ENCODE data around the gene ATP2A3. TPM values are rescaled to one million over a fixed set of nuclear protein-coding genes. Genes with fewer than 3 reads are reported as not detected.

ATP2A3 gene
- polyA plus RNA-seq, 1 donor from 2014 or later = not detected

DNA sequence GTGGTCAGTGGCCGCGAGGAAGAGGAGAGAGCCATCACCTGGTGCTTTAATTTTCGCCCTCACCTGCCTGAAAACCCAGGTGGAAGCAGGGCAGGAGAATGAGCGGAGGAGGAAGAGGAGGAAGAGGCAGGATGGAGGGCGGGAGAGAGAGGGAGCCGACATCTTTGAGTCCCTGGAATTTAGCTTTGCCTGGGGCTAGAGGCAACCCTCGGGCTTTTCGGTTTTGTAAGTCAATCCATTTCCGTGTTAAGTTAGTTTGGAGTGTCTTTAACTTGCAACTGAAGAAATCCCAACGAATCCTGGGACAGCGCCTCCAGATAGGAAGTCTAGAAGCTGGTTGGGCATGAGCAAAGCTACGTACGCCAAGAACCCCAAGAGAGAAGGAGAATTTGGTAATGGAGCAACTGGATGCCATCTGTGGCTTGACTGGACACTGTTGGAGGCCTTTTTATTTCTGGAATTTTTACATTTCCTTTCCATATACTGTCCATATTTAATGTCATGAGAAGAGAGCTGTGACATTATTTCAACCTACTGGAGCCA is 36.9 kb upstream of the ATP2A3 start:
- TF ChIP-seq POLR2AphosphoS5 (IDR thresholded peaks at IDR 0.05) (no peak), MXI1 (conservative IDR thresholded peaks at IDR 0.05; ENCODE audit: poor library complexity, severe bottlenecking) (no peak), EZH2 (IDR thresholded peaks at IDR 0.05; ENCODE audit: borderline replicate concordance, insufficient read depth, low read length, poor library complexity, severe bottlenecking) (no peak), SMC3 (conservative IDR thresholded peaks at IDR 0.05; ENCODE audit: poor library complexity) (no peak), RAD21 (conservative IDR thresholded peaks at IDR 0.05) (no peak), TAF1 (IDR thresholded peaks at IDR 0.05; ENCODE audit: low read depth) (no peak), EP300 (conservative IDR thresholded peaks at IDR 0.05; ENCODE audit: poor library complexity, severe bottlenecking) (no peak)
- TF ChIP-seq, protein P1, sequence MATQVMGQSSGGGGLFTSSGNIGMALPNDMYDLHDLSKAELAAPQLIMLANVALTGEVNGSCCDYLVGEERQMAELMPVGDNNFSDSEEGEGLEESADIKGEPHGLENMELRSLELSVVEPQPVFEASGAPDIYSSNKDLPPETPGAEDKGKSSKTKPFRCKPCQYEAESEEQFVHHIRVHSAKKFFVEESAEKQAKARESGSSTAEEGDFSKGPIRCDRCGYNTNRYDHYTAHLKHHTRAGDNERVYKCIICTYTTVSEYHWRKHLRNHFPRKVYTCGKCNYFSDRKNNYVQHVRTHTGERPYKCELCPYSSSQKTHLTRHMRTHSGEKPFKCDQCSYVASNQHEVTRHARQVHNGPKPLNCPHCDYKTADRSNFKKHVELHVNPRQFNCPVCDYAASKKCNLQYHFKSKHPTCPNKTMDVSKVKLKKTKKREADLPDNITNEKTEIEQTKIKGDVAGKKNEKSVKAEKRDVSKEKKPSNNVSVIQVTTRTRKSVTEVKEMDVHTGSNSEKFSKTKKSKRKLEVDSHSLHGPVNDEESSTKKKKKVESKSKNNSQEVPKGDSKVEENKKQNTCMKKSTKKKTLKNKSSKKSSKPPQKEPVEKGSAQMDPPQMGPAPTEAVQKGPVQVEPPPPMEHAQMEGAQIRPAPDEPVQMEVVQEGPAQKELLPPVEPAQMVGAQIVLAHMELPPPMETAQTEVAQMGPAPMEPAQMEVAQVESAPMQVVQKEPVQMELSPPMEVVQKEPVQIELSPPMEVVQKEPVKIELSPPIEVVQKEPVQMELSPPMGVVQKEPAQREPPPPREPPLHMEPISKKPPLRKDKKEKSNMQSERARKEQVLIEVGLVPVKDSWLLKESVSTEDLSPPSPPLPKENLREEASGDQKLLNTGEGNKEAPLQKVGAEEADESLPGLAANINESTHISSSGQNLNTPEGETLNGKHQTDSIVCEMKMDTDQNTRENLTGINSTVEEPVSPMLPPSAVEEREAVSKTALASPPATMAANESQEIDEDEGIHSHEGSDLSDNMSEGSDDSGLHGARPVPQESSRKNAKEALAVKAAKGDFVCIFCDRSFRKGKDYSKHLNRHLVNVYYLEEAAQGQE (IDR thresholded peaks at IDR 0.05; ENCODE audit: borderline replicate concordance) = no peak
- TF ChIP-seq, protein P2, sequence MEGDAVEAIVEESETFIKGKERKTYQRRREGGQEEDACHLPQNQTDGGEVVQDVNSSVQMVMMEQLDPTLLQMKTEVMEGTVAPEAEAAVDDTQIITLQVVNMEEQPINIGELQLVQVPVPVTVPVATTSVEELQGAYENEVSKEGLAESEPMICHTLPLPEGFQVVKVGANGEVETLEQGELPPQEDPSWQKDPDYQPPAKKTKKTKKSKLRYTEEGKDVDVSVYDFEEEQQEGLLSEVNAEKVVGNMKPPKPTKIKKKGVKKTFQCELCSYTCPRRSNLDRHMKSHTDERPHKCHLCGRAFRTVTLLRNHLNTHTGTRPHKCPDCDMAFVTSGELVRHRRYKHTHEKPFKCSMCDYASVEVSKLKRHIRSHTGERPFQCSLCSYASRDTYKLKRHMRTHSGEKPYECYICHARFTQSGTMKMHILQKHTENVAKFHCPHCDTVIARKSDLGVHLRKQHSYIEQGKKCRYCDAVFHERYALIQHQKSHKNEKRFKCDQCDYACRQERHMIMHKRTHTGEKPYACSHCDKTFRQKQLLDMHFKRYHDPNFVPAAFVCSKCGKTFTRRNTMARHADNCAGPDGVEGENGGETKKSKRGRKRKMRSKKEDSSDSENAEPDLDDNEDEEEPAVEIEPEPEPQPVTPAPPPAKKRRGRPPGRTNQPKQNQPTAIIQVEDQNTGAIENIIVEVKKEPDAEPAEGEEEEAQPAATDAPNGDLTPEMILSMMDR (IDR thresholded peaks at IDR 0.05; ENCODE audit: poor library complexity, severe bottlenecking) = no peak

DNA sequence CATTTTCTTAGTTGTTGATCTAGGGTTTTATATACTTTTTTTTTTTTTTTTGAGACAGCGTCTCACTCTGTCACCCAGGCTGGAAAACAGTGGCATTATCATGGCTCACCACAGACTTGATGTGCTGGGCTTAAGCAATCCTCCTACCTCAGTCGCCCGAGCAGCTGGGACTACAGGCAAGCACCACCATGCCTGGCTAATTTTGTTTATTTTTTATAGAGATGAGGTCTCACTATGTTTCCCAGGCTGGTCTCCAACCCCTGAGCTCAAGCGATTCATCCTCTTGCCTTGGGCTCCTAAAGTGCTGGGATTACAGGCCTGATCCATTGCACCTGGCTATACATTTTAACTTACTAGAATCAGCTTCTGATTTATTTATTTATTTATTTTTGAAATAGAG is 34.2 kb upstream of the ATP2A3 start:
- Histone ChIP-seq H3K9me2 (ENCODE audit: insufficient read depth, low read length) (no peaks in the 10 kb centered on the region), H3K9ac (ENCODE audit: low read length) (no peak overlapping the region), H3K79me2 (replicated peaks; ENCODE audit: insufficient read depth, low read length) (no peaks in the 10 kb centered on the region), H3K4me2 (ENCODE audit: low read length) (no peak overlapping the region), H3K36me3 (ENCODE audit: insufficient read depth, low read length) (no peaks in the 10 kb centered on the region), H3K27me3 (ENCODE audit: insufficient read depth, low read depth, low read length) (no peaks in the 10 kb centered on the region), H3F3A (ENCODE audit: insufficient read depth, low read length, poor library complexity, severe bottlenecking) (no peaks in the 10 kb centered on the region), H4K20me1 (ENCODE audit: insufficient read depth) (no peaks in the 10 kb centered on the region), H3K9me3 (ENCODE audit: low read length) (no peaks in the 10 kb centered on the region), H3K4me3 (ENCODE audit: low read length) (no peak overlapping the region), H3K27ac (ENCODE audit: low read length) (no peak overlapping the region), H2AFZ (ENCODE audit: low read depth, low read length) (no peak overlapping the region)
- no peak for TF ChIP-seq TAF1 (IDR thresholded peaks at IDR 0.05; ENCODE audit: low read depth)
- TF ChIP-seq, protein P2 (IDR thresholded peaks at IDR 0.05; ENCODE audit: poor library complexity, severe bottlenecking) = no peak
- TF ChIP-seq POLR2AphosphoS5 (IDR thresholded peaks at IDR 0.05) = no peak
- TF ChIP-seq MXI1 (conservative IDR thresholded peaks at IDR 0.05; ENCODE audit: poor library complexity, severe bottlenecking) = no peak
- TF ChIP-seq SMC3 (conservative IDR thresholded peaks at IDR 0.05; ENCODE audit: poor library complexity) = no peak

More for the DNA sequence above, 36.9 kb upstream of the ATP2A3 start:
- Histone ChIP-seq H3K4me2 (ENCODE audit: low read length) (no peak overlapping the region), H3K9me3 (ENCODE audit: low read length) (no peaks in the 10 kb centered on the region), H3K27ac (ENCODE audit: low read length) (no peak overlapping the region), H3K9me2 (ENCODE audit: insufficient read depth, low read length) (no peaks in the 10 kb centered on the region), H3K4me3 (ENCODE audit: low read length) (no peak overlapping the region), H3K79me2 (replicated peaks; ENCODE audit: insufficient read depth, low read length) (no peaks in the 10 kb centered on the region), H4K20me1 (ENCODE audit: insufficient read depth) (no peaks in the 10 kb centered on the region), H3K9ac (ENCODE audit: low read length) (no peak overlapping the region), H3K36me3 (ENCODE audit: insufficient read depth, low read length) (no peaks in the 10 kb centered on the region), H2AFZ (ENCODE audit: low read depth, low read length) (no peak overlapping the region), H3F3A (ENCODE audit: insufficient read depth, low read length, poor library complexity, severe bottlenecking) (no peaks in the 10 kb centered on the region), H3K27me3 (ENCODE audit: insufficient read depth, low read depth, low read length) (no peaks in the 10 kb centered on the region)

All from neural cell (in vitro differentiated cells).